Glutamatergic neuron (in vitro differentiated cells): ENCODE results near the gene MSI2. TPM values are rescaled to one million over a fixed set of nuclear protein-coding genes. Genes with fewer than 3 reads are reported as not detected.

ENCODE experiments used
- DNase-seq: peaks from one replicate; pipeline ENCODE4 v3.0.0; 2022
- H3K27ac Mint-ChIP-seq: one replicate; pipeline ENCODE4 v1.8.0; 2020; ENCODE audit warnings: mild to moderate bottlenecking, mixed read lengths, inconsistent platforms; ENCODE audit not compliant: unreplicated experiment
- H3K27me3 Mint-ChIP-seq: one replicate; pipeline ENCODE4 v1.8.0; 2020; ENCODE audit warnings: mild to moderate bottlenecking, moderate library complexity, mixed read lengths, inconsistent platforms; ENCODE audit not compliant: unreplicated experiment
- H3K36me3 Mint-ChIP-seq: one replicate; pipeline ENCODE4 v1.8.0; 2020; ENCODE audit warnings: mild to moderate bottlenecking, mixed read lengths, inconsistent platforms; ENCODE audit not compliant: unreplicated experiment
- H3K4me1 Mint-ChIP-seq: one replicate; pipeline ENCODE4 v1.8.0; 2020; ENCODE audit warnings: mild to moderate bottlenecking, low read depth, mixed read lengths, inconsistent platforms; ENCODE audit not compliant: unreplicated experiment
- H3K4me3 Mint-ChIP-seq: one replicate; pipeline ENCODE4 v1.8.0; 2020; ENCODE audit warnings: mild to moderate bottlenecking, mixed read lengths, inconsistent platforms; ENCODE audit not compliant: unreplicated experiment
- H3K9me3 Mint-ChIP-seq: one replicate; pipeline ENCODE4 v1.8.0; 2020; ENCODE audit warnings: mild to moderate bottlenecking, moderate library complexity, mixed read lengths, inconsistent platforms; ENCODE audit not compliant: unreplicated experiment
- total RNA-seq: library from RNA; stranded (reverse); fragmentation: NEBNext Ultra II Directional; extraction: Animal tissue kit (Norgen Biotek cat#: 25700); gene quantifications from one replicate; pipeline ENCODE4 v1.2.1, GENCODE V29; 2021; ENCODE audit not compliant: unreplicated experiment
- TF ChIP-seq, protein P1 (sequence below): fragments of 200-600 bp; sonication (generic); IDR thresholded peaks from one replicate; pipeline ENCODE4 v1.5.0; 2021; ENCODE audit not compliant: partially characterized antibody, unreplicated experiment

Gene MSI2
- total RNA-seq, 1 donor from 2014 or later: 141 TPM

DNA sequence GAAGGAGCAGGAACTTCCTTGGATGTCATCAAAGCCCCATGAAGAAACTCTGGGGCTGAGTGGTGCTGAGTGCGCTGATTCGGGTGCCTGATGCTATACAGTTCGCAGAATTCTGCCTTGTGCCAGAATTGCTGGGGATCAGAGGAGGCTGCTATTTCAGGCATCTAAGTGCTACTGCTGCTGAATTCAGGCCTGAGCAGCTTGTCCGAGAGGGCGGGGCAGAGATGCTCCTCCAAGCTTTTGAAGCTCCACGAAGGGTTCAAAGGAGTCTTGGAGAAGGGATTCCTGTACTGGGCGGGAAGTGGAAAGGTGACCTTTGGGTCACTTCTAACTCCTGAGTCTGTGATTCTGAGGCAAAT is 260.9 kb downstream of the MSI2 start:
- peak overlapping the region; percentile 99 for H3K27ac Mint-ChIP-seq
- peak overlapping the region; percentile 43 for H3K4me3 Mint-ChIP-seq
- H3K27me3 Mint-ChIP-seq: peaks cover 18% of the 10 kb centered on the region
- peaks cover 21% of the 10 kb centered on the region for H3K9me3 Mint-ChIP-seq
- TF ChIP-seq, protein P1, sequence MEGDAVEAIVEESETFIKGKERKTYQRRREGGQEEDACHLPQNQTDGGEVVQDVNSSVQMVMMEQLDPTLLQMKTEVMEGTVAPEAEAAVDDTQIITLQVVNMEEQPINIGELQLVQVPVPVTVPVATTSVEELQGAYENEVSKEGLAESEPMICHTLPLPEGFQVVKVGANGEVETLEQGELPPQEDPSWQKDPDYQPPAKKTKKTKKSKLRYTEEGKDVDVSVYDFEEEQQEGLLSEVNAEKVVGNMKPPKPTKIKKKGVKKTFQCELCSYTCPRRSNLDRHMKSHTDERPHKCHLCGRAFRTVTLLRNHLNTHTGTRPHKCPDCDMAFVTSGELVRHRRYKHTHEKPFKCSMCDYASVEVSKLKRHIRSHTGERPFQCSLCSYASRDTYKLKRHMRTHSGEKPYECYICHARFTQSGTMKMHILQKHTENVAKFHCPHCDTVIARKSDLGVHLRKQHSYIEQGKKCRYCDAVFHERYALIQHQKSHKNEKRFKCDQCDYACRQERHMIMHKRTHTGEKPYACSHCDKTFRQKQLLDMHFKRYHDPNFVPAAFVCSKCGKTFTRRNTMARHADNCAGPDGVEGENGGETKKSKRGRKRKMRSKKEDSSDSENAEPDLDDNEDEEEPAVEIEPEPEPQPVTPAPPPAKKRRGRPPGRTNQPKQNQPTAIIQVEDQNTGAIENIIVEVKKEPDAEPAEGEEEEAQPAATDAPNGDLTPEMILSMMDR: no peak
- DNase-seq: no peak
- H3K36me3 Mint-ChIP-seq: no peaks in the 10 kb centered on the region
- peaks cover 70% of the 10 kb centered on the region for H3K4me1 Mint-ChIP-seq

DNA sequence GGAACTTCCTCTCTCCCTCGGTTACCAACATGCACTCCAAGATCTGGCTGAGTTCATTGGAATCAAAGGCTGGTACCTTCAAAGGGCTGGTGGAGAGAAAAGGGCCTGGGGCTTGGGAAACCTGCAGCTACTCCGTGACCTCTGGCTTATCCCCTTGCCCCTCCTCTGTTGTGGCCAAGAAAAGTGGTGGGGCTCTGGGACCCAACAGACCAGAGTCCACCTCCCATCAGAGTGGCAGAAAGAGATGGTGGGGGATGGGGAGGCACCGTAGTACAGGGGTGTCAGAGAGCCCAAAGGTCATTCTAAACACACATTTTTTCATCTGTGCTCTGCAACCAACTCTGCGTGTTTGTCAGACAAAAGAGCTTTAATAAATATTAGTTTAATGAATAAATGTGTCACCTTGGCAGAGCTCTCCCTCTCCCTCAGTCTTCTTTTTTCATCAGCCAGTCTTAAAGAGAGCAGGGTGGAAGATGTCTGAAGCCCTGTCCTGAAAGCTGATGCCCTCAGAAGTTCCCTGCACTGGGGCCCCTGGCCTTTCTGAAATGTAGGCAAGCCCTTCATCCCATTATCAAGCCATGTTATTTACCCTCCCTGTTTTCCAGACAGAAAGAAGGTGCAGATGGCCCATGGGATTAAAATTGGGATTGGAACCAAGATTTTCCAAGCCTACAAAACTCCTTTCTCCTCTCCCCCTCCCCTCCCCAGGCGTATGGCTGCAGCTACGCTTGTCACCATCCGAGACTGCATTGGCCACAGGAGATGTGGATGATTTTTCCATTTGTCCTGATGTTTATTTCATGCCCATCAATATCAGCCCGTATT is 261.5 kb downstream of the MSI2 start:
- DNase-seq: no peak
- peaks cover 71% of the 10 kb centered on the region for H3K4me1 Mint-ChIP-seq
- H3K9me3 Mint-ChIP-seq: peaks cover 21% of the 10 kb centered on the region
- peak overlapping the region; percentile 76 for H3K4me3 Mint-ChIP-seq
- TF ChIP-seq, protein P1: no peak
- H3K36me3 Mint-ChIP-seq: no peaks in the 10 kb centered on the region
- H3K27ac Mint-ChIP-seq: peak overlapping the region; percentile 99
- peaks cover 18% of the 10 kb centered on the region for H3K27me3 Mint-ChIP-seq

DNA sequence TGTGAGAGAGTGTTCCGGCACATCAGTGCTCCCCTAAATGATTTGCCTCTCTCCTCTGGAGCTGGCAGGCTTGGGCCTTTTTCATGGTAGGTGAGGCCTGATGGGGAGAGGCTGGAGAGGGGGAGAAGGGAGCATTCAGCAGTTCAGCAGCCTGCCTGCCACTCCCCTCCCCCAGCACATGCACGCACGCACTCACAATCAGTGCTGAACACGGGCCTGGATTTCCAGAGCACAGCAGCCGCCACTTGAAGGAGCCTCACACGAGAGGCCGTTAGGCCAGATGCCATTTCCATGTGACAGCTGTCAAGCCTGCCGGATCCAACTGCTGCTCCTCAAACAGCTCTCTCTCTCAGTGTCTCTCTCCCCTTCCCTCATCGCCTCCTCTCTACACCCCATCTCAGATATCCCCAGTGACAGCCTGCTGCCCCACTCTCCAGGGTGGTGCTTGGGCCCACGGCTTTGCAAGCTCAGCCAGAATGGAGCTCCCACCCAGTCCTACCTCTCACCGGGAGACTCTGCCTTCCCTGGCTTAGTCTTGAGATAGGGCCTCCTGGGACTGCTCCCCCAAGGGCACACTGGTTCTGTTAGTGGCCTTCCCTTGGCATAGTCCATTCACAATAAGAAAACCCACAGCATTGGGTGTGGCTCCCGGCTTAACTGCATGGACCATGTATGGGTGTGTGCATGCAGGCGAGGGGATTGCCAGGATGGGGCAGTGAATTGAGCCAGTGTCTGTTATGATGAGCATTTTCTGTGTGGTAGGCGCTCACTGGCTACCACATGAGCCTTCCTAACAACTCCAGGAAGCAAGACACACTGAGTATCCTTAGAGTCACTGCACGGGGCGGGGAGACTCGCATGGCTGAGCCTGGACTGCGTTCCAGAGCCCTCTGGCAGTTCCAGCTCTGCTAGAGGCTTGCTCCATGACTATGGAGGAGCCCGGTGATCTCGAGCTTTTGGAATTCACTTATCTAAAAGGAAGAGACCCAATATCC is 262.6 kb downstream of the MSI2 start:
- H3K36me3 Mint-ChIP-seq: no peaks in the 10 kb centered on the region
- DNase-seq: peak; percentile 83
- H3K27ac Mint-ChIP-seq: peak overlapping the region; percentile 99
- TF ChIP-seq, protein P1: no peak
- H3K4me3 Mint-ChIP-seq: peak overlapping the region; percentile 76
- peaks cover 21% of the 10 kb centered on the region for H3K9me3 Mint-ChIP-seq
- H3K4me1 Mint-ChIP-seq: peaks cover 74% of the 10 kb centered on the region
- peaks cover 23% of the 10 kb centered on the region for H3K27me3 Mint-ChIP-seq

DNA sequence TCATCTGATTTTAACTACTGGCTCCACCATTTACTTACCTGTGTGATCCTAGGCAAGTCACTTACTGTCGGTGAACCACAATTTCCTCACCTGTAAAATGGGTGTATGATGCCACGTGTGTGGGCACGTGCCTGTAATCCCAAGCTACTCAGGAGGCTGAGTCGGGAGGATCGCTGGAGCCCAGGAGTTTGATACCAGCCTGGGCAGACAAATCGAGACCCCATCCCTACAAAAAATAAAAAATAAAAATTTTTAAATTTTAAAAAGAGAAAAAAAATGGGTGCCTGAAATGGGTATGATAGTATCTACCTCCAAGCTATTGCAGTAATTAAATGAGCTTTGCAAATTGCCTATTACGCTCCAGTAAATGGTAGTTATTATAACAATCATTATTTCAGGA is 263.5 kb downstream of the MSI2 start:
- H3K27ac Mint-ChIP-seq: peak overlapping the region; percentile 99
- peaks cover 23% of the 10 kb centered on the region for H3K27me3 Mint-ChIP-seq
- peaks cover 78% of the 10 kb centered on the region for H3K4me1 Mint-ChIP-seq
- TF ChIP-seq, protein P1: no peak
- H3K4me3 Mint-ChIP-seq: peak overlapping the region; percentile 76
- DNase-seq: no peak
- no peaks in the 10 kb centered on the region for H3K36me3 Mint-ChIP-seq
- peaks cover 21% of the 10 kb centered on the region for H3K9me3 Mint-ChIP-seq

DNA sequence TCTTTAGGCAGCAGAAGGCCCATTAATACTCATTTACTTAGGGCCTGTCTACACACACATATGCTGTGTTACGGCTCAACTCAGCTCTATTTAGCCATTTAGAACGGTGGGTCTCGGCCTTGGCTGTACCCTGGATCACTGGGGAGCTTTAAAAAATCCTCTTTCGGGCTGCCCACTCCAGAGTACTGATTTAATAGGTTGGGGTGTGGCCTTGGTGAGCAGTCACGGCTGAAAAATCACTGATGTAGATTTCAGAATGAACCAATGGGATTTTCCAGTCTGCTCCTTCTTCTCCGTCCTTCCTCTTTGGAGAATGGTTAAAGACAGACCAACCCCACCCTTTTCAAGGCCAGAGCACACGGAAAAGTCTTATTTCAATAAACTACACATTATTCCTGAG is 265.3 kb downstream of the MSI2 start:
- Mint-ChIP-seq H3K9me3 (peaks cover 21% of the 10 kb centered on the region), H3K4me3 (peak overlapping the region; percentile 59), H3K4me1 (peaks cover 72% of the 10 kb centered on the region), H3K27ac (peak overlapping the region; percentile 88), H3K36me3 (no peaks in the 10 kb centered on the region), H3K27me3 (peaks cover 23% of the 10 kb centered on the region)
- TF ChIP-seq, protein P1: no peak
- DNase-seq: no peak
